Osteocyte (in vitro differentiated cells): ENCODE measurements around the gene CCDC192. TPM values are rescaled to one million over a fixed set of nuclear protein-coding genes. Genes with fewer than 3 reads are reported as not detected.
A peak's percentile ranks its signal among the peaks of the same experiment; 100 is the strongest.
"Not testable (repeated sequence)": the region's sequence is repeated elsewhere in the genome, so short reads cannot be mapped to it uniquely, and the experiment has no call there.

Experiments used
- DNase-seq: peaks from one replicate; pipeline ENCODE4 v3.0.0; 2021; ENCODE audit warnings: mixed read lengths; ENCODE audit not compliant: unreplicated experiment; ENCODE audit errors: extremely low spot score
- H3K27ac Mint-ChIP-seq: one replicate; pipeline ENCODE4 v1.8.0; 2021; ENCODE audit warnings: mild to moderate bottlenecking, mixed read lengths; ENCODE audit not compliant: unreplicated experiment
- H3K27me3 Mint-ChIP-seq: one replicate; pipeline ENCODE4 v1.8.0; 2021; ENCODE audit warnings: mixed read lengths; ENCODE audit not compliant: unreplicated experiment
- H3K36me3 Mint-ChIP-seq: one replicate; pipeline ENCODE4 v1.8.0; 2021; ENCODE audit warnings: mixed read lengths; ENCODE audit not compliant: unreplicated experiment
- H3K4me1 Mint-ChIP-seq: one replicate; pipeline ENCODE4 v1.8.0; 2021; ENCODE audit warnings: mixed read lengths; ENCODE audit not compliant: unreplicated experiment
- H3K4me3 Mint-ChIP-seq: one replicate; pipeline ENCODE4 v1.8.0; 2021; ENCODE audit warnings: mild to moderate bottlenecking, moderate library complexity, mixed read lengths; ENCODE audit not compliant: unreplicated experiment
- H3K9me3 Mint-ChIP-seq: one replicate; pipeline ENCODE4 v1.8.0; 2021; ENCODE audit warnings: mixed read lengths; ENCODE audit not compliant: unreplicated experiment
- CTCF ChIP-seq: fragments of 200-600 bp; sonication (generic); IDR thresholded peaks from 2 replicates; pipeline ENCODE4 v1.5.0; 2021; ENCODE audit warnings: antibody characterized with exemption, mild to moderate bottlenecking, moderate library complexity
- total RNA-seq: library from RNA; stranded (reverse); gene quantifications from 2 replicates; pipeline ENCODE4 v1.2.1, GENCODE V29; 2021

The CCDC192 gene
- total RNA-seq, 1 donor from 2014 or later, result not detected

DNA sequence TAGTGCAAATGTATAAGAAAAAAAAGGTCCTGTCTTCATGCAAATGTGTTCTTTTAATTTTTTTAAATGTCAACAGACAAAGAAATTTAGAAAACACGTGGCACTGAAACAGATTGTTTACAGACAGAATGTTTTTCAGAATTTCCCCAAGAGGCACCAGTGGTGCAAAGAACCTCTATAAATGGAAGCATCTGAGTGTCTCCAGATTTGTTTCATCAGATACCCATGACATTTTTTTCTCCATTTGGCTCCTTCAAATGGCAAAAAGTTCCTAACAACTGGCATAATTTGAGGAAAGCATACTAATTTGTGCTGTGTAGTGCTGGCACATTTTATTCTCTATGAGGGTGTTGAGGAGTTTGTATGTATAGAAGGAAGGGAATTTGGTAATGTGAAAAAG lies 15.0 kb downstream of the CCDC192 start:
- Mint-ChIP-seq H3K4me1 (no peaks in the 10 kb centered on the region), H3K27ac (no peak overlapping the region), H3K36me3 (no peaks in the 10 kb centered on the region), H3K27me3 (peaks cover 16% of the 10 kb centered on the region), H3K4me3 (no peak overlapping the region), H3K9me3 (peaks cover 29% of the 10 kb centered on the region)
- TF ChIP-seq CTCF, result no peak
- no peak for DNase-seq

GRCh38 chr5:127723571-127723970 lies 20.4 kb downstream of the CCDC192 start:
- DNase-seq, result no peak
- H3K9me3 Mint-ChIP-seq, result peaks cover 23% of the 10 kb centered on the region
- H3K36me3 Mint-ChIP-seq, result no peaks in the 10 kb centered on the region
- no peak overlapping the region for H3K27ac Mint-ChIP-seq
- TF ChIP-seq CTCF, result no peak
- no peak overlapping the region for H3K4me3 Mint-ChIP-seq
- peaks cover 9% of the 10 kb centered on the region for H3K4me1 Mint-ChIP-seq
- H3K27me3 Mint-ChIP-seq, result peaks cover 12% of the 10 kb centered on the region

GRCh38 chr5:127725673-127726072 lies 22.5 kb downstream of the CCDC192 start:
- no peak overlapping the region for H3K27ac Mint-ChIP-seq
- DNase-seq, result no peak
- H3K4me1 Mint-ChIP-seq, result peaks cover 9% of the 10 kb centered on the region
- no peak overlapping the region for H3K4me3 Mint-ChIP-seq
- no peak for TF ChIP-seq CTCF
- H3K36me3 Mint-ChIP-seq, result no peaks in the 10 kb centered on the region
- H3K27me3 Mint-ChIP-seq, result peaks cover 20% of the 10 kb centered on the region
- peaks cover 19% of the 10 kb centered on the region for H3K9me3 Mint-ChIP-seq

DNA sequence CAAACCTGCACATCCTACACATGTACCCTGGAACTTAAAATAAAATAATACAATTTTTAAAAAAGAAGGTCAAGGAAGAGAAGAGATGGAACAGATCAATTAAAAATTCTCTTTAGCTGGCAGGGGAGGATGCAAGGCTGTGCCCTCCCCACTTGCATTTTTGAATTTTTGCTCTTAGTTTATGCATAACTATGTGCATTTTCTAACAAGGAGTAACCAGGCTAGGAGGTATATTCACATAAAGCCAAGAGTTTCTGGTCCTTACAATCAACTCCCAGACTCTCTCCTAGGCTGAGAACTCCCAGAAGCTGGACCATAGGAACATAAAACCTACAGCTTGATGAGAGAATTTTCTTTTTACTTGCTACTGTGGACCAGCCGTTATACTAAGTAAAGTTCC lies 29.8 kb downstream of the CCDC192 start:
- H3K27me3 Mint-ChIP-seq, result peaks cover 27% of the 10 kb centered on the region
- peaks cover 4% of the 10 kb centered on the region for H3K36me3 Mint-ChIP-seq
- no peak overlapping the region for H3K27ac Mint-ChIP-seq
- no peak for TF ChIP-seq CTCF
- no peaks in the 10 kb centered on the region for H3K4me1 Mint-ChIP-seq
- H3K9me3 Mint-ChIP-seq, result peaks cover 14% of the 10 kb centered on the region
- no peak overlapping the region for H3K4me3 Mint-ChIP-seq
- no peak for DNase-seq

DNA sequence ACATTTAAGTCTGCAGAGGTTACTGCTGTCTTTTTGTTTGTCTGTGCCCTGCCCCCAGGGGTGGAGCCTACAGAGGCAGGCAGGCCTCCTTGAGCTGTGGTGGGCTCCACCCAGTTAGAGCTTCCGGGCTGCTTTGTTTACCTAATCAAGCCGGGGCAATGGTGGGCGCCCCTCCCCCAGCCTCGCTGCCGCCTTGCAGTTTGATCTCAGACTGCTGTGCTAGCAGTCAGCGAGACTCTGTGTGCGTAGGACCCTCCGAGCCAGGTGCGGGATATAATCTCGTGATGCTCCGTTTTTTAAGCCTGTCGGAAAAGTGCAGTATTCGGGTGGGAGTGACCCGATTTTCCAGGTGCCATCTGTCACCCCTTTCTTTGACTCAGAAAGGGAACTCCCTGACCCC lies 36.2 kb downstream of the CCDC192 start:
- DNase-seq, H3K4me1 Mint-ChIP-seq, H3K36me3 Mint-ChIP-seq, H3K27ac Mint-ChIP-seq, H3K9me3 Mint-ChIP-seq: not testable (repeated sequence)
- H3K4me3 Mint-ChIP-seq, result peak overlapping the region; percentile 54
- peaks cover 28% of the 10 kb centered on the region for H3K27me3 Mint-ChIP-seq

- Mint-ChIP-seq H3K27me3 (peaks cover 32% of the 10 kb centered on the region), H3K9me3 (no peaks in the 10 kb centered on the region), H3K4me3 (peak overlapping the region; percentile 54), H3K27ac (no peak overlapping the region), H3K36me3 (peaks cover 2% of the 10 kb centered on the region), H3K4me1 (peaks cover 2% of the 10 kb centered on the region)
- DNase-seq, result no peak
- no peak for TF ChIP-seq CTCF
Observed at GRCh38 chr5:127739807-127740384, 36.7 kb downstream of the CCDC192 start.
